Central memory CD8-positive, alpha-beta T cell (primary cell): ENCODE results near the gene SNAI3.

Experiments
- ATAC-seq: fragments of 150-1000 bp; cut with Tn5 transposase; replicated peaks from 2 replicates; pipeline ENCODE4 v1.10.0; 2022; ENCODE audit warnings: mild to moderate bottlenecking, moderate FRiP score, moderate number of reproducible peaks; ENCODE audit not compliant: poor library complexity, severe bottlenecking; ENCODE audit errors: extremely low read depth
- DNase-seq, 2 donors: peaks; one replicate each; pipeline ENCODE4 v3.0.0; 2021; ENCODE audit warnings: low spot score in 2 of 2
- H3K27ac Mint-ChIP-seq: one replicate; pipeline ENCODE4 v1.8.0; 2022; ENCODE audit warnings: low read depth, mild to moderate bottlenecking, moderate library complexity, mixed read lengths
- H3K27me3 Mint-ChIP-seq: one replicate; pipeline ENCODE4 v1.8.0; 2022; ENCODE audit warnings: mixed read lengths
- H3K36me3 Mint-ChIP-seq: one replicate; pipeline ENCODE4 v1.8.0; 2022; ENCODE audit warnings: mild to moderate bottlenecking, moderate library complexity, mixed read lengths; ENCODE audit not compliant: insufficient read depth
- H3K4me1 Mint-ChIP-seq: one replicate; pipeline ENCODE4 v1.8.0; 2022; ENCODE audit warnings: mixed read lengths
- H3K4me3 Mint-ChIP-seq: one replicate; pipeline ENCODE4 v1.8.0; 2022; ENCODE audit warnings: mild to moderate bottlenecking, moderate library complexity, mixed read lengths
- H3K9me3 Mint-ChIP-seq: one replicate; pipeline ENCODE4 v1.8.0; 2022; ENCODE audit warnings: mixed read lengths

The SNAI3 gene

DNA sequence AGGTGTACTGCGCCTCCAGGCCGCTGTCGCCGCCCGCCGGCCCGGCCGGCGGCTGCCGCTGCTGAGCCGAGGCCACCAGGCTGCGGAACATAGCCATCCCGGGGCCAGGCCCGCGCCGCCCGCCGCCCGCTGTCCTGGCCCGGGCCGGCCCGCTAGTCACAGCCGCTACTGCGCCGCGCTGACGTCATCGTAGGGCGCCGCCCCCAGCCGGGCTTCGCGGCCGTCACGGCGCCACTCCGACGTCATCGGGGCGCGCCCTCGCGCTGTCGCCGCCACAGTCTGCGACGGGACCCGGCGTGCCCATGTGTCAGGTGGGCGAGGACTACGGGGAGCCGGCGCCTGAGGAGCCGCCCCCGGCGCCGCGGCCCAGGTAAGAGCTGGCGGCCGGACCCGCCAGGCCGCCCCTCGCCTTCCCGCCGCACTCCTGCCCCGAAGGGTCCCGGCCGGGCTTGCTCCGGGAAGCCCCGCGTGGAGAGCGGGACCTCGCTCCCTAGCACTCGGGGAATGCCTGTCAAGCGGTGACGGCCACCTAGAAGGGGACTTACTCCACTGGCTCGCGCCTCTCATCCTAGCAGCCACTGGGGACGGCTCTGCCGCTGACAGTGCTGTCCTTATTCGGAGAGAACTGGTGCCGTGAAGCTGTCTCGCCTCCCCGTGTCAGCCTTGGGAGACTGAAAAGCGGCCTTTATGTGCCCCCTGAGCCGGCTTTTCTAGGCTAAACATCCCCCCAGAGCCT, 20.1 kb upstream of the SNAI3 start, which contains the start of the genes CTU2 and RNF166:
Gene CTU2 (plus strand): TSS at position 275 of the 736 bp plus-strand sequence. CDS start 28 bp downstream, at position 303.
Gene RNF166 (minus strand): TSS at position 180 of the 736 bp plus-strand sequence. CDS start 83 bp downstream, at position 97.
- ATAC-seq (peak; percentile 75), DNase-seq (peak; percentile 83 to 88)
- Mint-ChIP-seq H3K4me1 (peaks cover 36% of the 10 kb centered on the region), H3K9me3 (no peaks in the 10 kb centered on the region), H3K4me3 (peak within 1 kb of the TSS; percentile 94), H3K27me3 (no peaks in the 10 kb centered on the region), H3K27ac (peak within 1 kb of the TSS; percentile 96), H3K36me3 (peaks cover 22% of the 10 kb centered on the region)

DNA sequence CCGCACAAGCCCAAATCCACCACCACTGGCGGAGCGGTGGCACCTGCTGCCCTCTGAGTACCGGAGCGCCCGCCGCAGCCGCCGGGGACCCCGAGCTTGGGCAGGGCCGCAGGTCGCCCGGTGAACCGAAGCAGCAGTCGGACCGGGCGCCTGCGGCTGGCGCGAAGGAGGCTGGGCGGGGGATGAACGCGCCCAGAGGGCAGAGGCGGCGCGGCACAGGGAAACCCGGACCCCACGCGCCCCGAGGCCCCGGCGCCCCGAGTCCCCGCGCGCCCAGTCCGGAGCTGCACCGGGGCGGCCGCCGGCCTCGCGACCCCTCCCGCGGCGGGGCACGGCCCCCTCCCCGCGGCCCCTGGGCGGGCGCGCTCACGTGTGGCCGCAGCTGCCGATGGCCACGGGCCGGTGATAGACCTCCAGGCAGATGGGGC, 19.5 kb upstream of the SNAI3 start:
- peak; percentile 17 for ATAC-seq

DNA sequence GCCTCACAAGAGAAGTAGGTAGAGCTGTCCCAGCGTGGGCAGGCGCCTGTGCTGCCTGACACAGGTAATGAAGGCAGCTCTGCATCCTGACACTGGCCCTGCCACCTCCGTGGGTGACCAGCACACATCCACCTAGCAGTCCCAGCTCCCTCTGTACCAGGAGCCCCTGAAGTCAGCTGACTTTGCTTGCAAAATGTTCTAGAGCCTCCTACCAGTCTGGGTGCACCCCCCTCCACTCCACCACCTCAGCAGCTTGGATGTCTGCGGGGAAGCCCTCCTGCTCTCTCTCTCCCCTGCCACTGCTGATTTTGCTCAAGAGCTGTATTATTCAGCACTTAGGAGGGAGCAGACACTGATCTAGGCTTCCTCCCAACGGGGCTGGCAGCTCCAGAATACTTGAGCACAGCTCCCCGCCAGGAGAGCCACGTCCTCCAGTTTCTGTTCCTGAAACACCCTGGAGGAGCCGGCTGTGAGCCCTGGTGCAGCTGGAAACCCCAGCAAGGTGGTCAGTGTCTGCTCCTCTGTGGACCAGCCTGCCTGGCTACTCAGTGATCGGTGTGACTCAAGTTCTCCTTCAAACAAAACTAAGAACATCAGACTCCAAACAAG, 18.9 kb upstream of the SNAI3 start:
- DNase-seq (no peak), ATAC-seq (no peak)
- Mint-ChIP-seq H3K27ac (peak overlapping the region; percentile 96), H3K4me3 (peak overlapping the region; percentile 94), H3K36me3 (peaks cover 31% of the 10 kb centered on the region), H3K27me3 (no peaks in the 10 kb centered on the region), H3K9me3 (no peaks in the 10 kb centered on the region), H3K4me1 (peaks cover 36% of the 10 kb centered on the region)

More for the DNA sequence above, 19.5 kb upstream of the SNAI3 start:
- Mint-ChIP-seq H3K9me3 (no peaks in the 10 kb centered on the region), H3K4me3 (peak overlapping the region; percentile 94), H3K27ac (peak overlapping the region; percentile 96), H3K36me3 (peaks cover 25% of the 10 kb centered on the region), H3K4me1 (peaks cover 36% of the 10 kb centered on the region), H3K27me3 (no peaks in the 10 kb centered on the region)
- DNase-seq: no peak

DNA sequence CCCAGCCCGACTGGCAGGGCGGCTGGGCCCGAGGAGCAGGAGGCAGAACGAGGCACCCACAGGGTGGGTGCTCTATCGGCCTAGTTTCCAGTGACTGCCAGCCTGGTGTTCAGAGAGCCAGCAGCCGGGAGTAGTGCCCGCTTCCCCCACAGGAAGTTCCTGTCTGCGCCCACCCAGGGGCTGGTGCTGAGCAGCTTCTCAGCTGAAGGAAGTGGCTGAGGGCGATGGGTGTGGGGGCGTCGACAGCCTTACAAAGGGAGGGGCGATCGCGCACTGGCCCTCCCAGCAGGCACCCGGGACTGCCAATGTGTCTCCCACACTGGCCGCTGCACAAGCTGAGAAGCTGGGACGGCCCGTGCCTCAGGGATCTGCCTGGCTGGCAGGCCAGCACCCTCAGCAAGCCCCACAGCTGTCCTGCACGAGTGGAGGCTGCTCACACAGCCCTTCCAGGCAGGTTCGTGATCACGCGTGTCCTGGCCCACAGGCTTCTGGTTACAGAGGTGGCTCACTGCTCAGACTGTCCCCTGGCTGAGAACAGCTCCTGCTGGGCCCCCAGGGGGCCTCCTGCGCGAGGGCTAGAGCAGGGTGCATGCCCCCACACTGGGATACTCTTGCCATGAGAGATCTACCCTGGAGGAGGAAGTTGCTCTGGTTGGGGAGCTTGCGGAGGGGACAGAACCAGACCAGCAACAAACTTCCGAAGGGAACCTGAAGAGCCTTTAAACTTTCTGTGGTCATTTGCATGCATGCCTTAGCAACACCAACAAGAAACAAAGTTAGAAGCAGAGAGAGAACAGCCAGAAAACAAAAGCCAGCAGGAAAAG, 17.4 kb upstream of the SNAI3 start:
- Mint-ChIP-seq H3K27me3 (no peaks in the 10 kb centered on the region), H3K9me3 (no peaks in the 10 kb centered on the region), H3K27ac (peak overlapping the region; percentile 96), H3K4me1 (peaks cover 42% of the 10 kb centered on the region), H3K36me3 (peaks cover 35% of the 10 kb centered on the region), H3K4me3 (peak overlapping the region; percentile 94)
- peak; percentile 47 to 57 for DNase-seq
- ATAC-seq: peak; percentile 11

DNA sequence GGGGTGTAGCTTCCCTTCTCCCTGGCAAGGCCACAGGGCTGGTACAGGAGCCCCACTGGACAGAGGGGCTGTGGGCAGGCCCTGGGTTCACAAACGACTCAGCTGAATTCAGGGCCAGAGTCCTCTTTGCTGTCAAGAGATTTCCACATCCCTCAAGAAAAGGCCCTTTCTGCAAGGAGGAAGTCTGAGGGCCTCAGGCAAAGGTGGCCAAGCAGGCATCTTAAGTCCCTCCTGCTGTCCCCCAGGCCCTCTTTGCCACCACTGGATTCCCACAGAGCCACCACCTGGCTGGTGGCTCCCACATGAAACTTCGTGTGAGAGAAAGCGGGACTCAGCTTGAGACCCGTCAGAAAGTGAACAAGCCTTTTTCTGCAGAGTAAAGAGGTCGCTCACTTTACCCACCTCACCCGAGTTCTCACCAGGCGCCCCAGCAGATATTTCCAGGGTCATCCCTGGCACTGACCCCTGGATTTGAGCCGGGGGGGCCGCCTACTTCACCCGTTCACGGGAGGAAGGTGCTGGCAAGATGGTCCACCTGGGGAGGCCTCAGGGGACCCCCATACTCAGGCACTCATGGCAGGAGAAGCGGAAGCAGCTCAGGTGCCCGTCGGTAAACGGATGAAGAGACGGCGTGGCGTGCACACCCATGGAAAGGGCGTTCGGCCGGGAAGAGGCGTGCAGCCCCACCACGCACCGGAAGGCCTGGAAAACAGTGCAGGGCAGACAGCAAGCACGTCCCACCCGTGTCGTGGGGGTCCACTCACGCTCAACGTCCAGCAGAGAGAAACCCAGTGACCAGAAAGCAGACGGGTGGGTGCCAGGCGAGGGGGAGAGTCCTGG, 16.3 kb upstream of the SNAI3 start:
- H3K4me3 Mint-ChIP-seq: peak overlapping the region; percentile 94
- no peaks in the 10 kb centered on the region for H3K9me3 Mint-ChIP-seq
- H3K4me1 Mint-ChIP-seq: peaks cover 41% of the 10 kb centered on the region
- ATAC-seq (no peak), DNase-seq (no peak)
- H3K36me3 Mint-ChIP-seq: peaks cover 42% of the 10 kb centered on the region
- H3K27ac Mint-ChIP-seq: peak overlapping the region; percentile 96
- H3K27me3 Mint-ChIP-seq: no peaks in the 10 kb centered on the region

DNA sequence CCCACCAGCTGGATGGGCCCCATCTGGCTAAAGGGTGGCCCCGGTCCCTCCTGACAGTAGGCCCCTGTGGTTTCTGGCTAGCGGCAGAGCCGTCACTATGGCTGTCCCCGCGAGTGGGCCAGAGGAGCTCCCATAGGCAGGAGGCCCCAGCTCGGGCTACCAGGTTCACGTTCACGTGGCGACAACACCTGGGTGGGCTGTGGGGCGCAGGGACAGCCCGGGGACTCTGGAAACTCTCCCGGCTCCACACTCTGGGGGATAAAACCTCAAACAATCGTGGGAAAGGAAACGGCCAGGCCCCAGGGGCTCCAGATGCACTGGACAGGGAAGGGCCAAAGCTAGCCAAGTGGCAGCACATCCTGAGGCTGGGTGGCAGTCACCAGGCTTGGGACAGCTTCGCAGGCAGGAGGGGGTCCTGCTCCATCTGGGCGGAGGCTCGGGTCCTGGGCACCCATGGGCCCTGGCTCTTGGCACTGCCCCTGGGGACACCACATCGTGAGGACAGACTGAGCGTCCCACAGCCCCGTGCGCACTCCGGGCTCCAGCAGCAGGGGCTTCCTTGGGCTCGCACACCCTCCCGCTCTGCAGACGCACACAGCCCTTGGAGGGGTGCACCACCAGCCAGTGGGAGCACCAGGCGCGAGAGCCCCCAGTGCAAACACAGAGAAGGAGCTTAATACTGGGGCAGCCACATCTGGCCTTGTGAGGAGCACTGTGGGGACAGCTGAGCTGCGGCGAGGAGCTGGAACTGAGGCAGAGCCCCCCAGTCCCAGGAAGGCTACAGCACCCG, 15.5 kb upstream of the SNAI3 start:
- Mint-ChIP-seq H3K27ac (peak overlapping the region; percentile 96), H3K4me1 (peaks cover 33% of the 10 kb centered on the region), H3K27me3 (no peaks in the 10 kb centered on the region), H3K36me3 (peaks cover 43% of the 10 kb centered on the region), H3K9me3 (no peaks in the 10 kb centered on the region), H3K4me3 (peak overlapping the region; percentile 94)
- ATAC-seq: no peak
- no peak for DNase-seq

DNA sequence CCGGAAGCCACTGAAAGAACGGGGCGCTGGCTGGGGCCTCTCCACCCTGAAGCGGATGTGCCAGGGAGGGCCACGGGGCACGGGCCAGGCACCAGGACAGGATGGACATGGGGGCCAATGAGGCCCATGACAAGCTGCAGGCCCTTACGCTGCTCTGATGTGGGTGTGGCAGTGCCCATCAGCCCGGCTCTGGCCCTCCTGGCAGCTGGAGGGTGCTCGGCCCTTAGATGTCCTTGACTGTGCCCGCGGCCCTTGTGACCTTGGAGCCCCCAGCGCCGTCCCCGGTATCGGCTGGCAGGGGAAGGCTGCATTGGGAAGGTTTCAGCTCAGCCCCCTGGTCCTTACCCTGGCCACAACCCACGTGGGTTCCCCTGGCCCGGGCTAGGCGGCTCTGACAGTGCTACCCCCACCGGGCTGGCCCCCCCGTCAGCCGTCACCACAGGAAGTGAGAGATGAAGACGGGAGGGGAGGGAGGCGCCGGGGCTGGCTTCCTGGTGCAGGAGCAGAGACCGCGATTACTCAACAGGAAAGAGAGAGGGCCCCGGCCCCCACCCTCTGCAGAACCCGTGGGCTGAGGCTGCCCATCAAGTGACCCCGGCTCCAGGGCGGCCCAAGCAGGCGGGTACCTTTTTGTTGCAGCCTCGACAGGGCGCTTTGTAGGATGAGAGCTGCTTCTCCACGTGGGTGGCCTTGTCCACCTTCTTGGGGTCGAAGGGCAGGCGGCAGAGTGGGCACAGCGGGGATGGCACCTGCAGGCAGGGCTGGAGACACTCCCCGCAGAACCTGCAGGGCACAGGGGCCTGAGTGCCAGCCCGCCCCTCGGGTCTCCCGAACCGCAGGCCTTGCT, 14.6 kb upstream of the SNAI3 start:
- DNase-seq (peak; percentile 83 to 94), ATAC-seq (peak; percentile 78)
- Mint-ChIP-seq H3K9me3 (no peaks in the 10 kb centered on the region), H3K27me3 (no peaks in the 10 kb centered on the region), H3K36me3 (peaks cover 43% of the 10 kb centered on the region), H3K4me1 (peaks cover 33% of the 10 kb centered on the region), H3K27ac (peak overlapping the region; percentile 96), H3K4me3 (peak overlapping the region; percentile 94)

DNA sequence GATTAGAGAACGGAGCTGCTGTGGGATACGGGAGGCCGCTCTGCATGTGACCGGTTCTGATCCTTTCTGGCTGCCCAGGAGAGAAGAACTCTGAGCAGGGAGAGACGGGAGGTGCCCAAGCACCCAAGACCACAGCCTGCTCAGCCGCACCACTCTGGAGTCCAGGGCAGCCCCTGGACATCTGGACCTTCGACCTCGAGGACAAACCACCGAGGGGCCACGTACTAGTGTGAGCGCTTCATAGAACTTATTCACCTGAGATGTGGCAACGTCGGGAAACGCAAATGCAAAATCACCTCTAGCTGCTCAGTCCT, 14.0 kb upstream of the SNAI3 start:
- Mint-ChIP-seq H3K9me3 (no peaks in the 10 kb centered on the region), H3K36me3 (peaks cover 44% of the 10 kb centered on the region), H3K4me1 (peaks cover 30% of the 10 kb centered on the region), H3K27me3 (no peaks in the 10 kb centered on the region), H3K27ac (peak overlapping the region; percentile 96), H3K4me3 (peak overlapping the region; percentile 94)
- DNase-seq (no peak), ATAC-seq (no peak)

DNA sequence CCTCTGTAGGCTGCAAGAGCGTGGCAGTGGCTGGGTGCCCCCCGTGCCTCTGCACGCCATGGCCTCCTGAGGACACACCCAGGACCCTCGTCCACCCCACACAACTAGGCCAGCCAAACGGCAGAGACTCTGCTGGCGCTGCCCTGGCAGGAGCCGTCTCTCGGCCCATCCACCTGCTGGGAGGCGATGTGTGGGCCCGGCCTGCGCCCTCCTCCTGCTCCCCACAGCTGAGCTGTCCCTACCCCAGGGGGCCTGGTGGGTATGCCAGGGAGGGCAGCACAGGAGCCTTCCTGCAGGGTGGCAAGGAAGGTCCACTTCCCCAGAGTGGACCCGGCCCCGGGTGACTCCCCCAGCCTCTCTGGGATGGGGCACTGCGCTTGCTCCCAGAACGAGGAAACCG, 12.9 kb upstream of the SNAI3 start:
- Mint-ChIP-seq H3K27me3 (no peaks in the 10 kb centered on the region), H3K4me3 (peak overlapping the region; percentile 94), H3K9me3 (no peaks in the 10 kb centered on the region), H3K27ac (peak overlapping the region; percentile 61), H3K4me1 (peaks cover 23% of the 10 kb centered on the region), H3K36me3 (peaks cover 43% of the 10 kb centered on the region)
- DNase-seq (no peak), ATAC-seq (no peak)

DNA sequence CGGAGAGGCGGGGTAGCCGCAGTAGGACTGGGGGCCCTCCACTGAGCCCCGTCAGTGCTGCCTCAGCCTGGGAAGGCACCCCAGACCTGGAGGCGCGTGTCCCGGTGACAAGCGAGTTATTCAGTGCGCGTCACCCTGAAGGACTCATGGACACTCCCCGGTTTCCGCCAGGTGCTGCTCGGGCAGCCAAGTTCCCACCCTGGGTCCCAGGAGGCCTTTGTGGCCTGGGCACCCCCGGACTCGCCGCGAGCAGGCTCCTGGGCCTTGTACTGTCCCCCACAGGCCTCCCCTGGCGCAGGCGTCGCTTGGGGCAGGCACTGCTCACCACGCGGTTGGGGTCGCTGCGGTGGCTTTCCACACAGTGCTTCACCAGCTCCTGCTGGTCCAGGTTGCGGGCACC, 12.3 kb upstream of the SNAI3 start:
- peaks cover 39% of the 10 kb centered on the region for H3K36me3 Mint-ChIP-seq
- H3K4me1 Mint-ChIP-seq: peaks cover 18% of the 10 kb centered on the region
- no peak overlapping the region for H3K27ac Mint-ChIP-seq
- H3K9me3 Mint-ChIP-seq: no peaks in the 10 kb centered on the region
- DNase-seq: no peak
- H3K27me3 Mint-ChIP-seq: no peaks in the 10 kb centered on the region
- ATAC-seq: no peak
- no peak overlapping the region for H3K4me3 Mint-ChIP-seq
